ENCODE data around the gene EPAS1.

- TF ChIP-seq CSDC2 (CRISPR knock-in tag; IDR thresholded peaks at IDR 0.05), result no peak
- no peak for TF ChIP-seq CSRNP3 (CRISPR knock-in tag; IDR thresholded peaks at IDR 0.05)
- no peak for TF ChIP-seq PPARA (CRISPR knock-in tag; IDR thresholded peaks at IDR 0.05; ENCODE audit: borderline replicate concordance)
- no peak for TF ChIP-seq ARNTL (CRISPR knock-in tag; IDR thresholded peaks at IDR 0.05; ENCODE audit: borderline replicate concordance, low read depth)
- TF ChIP-seq BACH2 (CRISPR knock-in tag; IDR thresholded peaks at IDR 0.05; ENCODE audit: borderline replicate concordance), result no peak
These were observed 10.9 kb downstream of the EPAS1 start for GRCh38 chr2:46308081-46308480.
